Lower lobe of right lung (tissue), 2 donors: ENCODE data around the gene SMC6. TPM values are rescaled to one million over a fixed set of nuclear protein-coding genes. Genes with fewer than 3 reads are reported as not detected.

ENCODE experiments used
- ATAC-seq, 2 donors: fragments of 200-7000 bp; cut with Tn5 transposase; one replicate each; pipeline ENCODE4 v1.9.1; 2020 to 2022; ENCODE audit warnings: mild to moderate bottlenecking in 2 of 2, moderate library complexity in 2 of 2
- DNase-seq: peaks from one replicate; pipeline ENCODE4 v3.0.0-alpha.2; 2020
- H3K27ac ChIP-seq: fragments of 200-600 bp; one replicate; pipeline ENCODE4 v1.8.0; 2022
- H3K27me3 ChIP-seq: fragments of 200-600 bp; one replicate; pipeline ENCODE4 v1.8.0; 2022; ENCODE audit warnings: low read depth
- H3K36me3 ChIP-seq: fragments of 200-600 bp; one replicate; pipeline ENCODE4 v1.8.0; 2022; ENCODE audit warnings: mild to moderate bottlenecking
- H3K4me1 ChIP-seq: fragments of 200-600 bp; one replicate; pipeline ENCODE4 v1.8.0; 2022
- H3K4me3 ChIP-seq: fragments of 200-600 bp; one replicate; pipeline ENCODE4 v1.8.0; 2022; ENCODE audit warnings: mild to moderate bottlenecking
- H3K9me3 ChIP-seq: fragments of 200-600 bp; one replicate; pipeline ENCODE4 v1.8.0; 2022
- intact Hi-C: fragments of 100-400 bp; cut with DNase I; formaldehyde crosslinking; loops from one replicate; pipeline ENCODE4 v1.11.0; 2022
- long read RNA-seq: library from polyadenylated mRNA; unstranded; transcript quantifications from one replicate; pipeline ENCODE4 v2.0.0, GENCODE V29; 2021
- total RNA-seq: library from RNA; stranded (reverse); fragmentation: NEBNext Ultra II Directional; extraction: Animal tissue kit (Norgen Biotek cat#: 25700); gene quantifications from one replicate; pipeline ENCODE4 v1.2.1, GENCODE V29; 2021
- TF ChIP-seq, protein P1 (sequence below): fragments of 200-600 bp; IDR thresholded peaks from one replicate; pipeline ENCODE4 v1.8.0; 2022; ENCODE audit warnings: antibody characterized with exemption, mild to moderate bottlenecking
- donor health status: DM: no; HTN: yes; CAD: no; lungs with severe emphysema.

The SMC6 gene
- 15.0 TPM for total RNA-seq
- long read RNA-seq, full-length matches to known transcripts, result 12 of 36 reads
- long read RNA-seq, partial matches to known transcripts, result 13 of 36 reads
- long read RNA-seq, other reads (novel, unspliced or antisense), result 11 of 36 reads

GRCh38 chr2:17753803-17754663, at the start of gene SMC6, which contains the start of gene GEN1:
Gene SMC6 (minus strand): TSS chr2:17753810. CDS start chr2:17745946, 7,864 bp downstream.
Gene GEN1 (plus strand): TSS chr2:17754138. CDS start chr2:17759944, 5,806 bp downstream.
- Histone ChIP-seq H3K27me3 (no peaks in the 10 kb centered on the region), H3K9me3 (no peaks in the 10 kb centered on the region), H3K4me1 (peaks cover 20% of the 10 kb centered on the region), H3K36me3 (no peaks in the 10 kb centered on the region), H3K27ac (peak within 1 kb of the TSS; percentile 97), H3K4me3 (peak within 1 kb of the TSS; percentile 91)
- peak; percentile 93 for DNase-seq
- TF ChIP-seq, protein P1, sequence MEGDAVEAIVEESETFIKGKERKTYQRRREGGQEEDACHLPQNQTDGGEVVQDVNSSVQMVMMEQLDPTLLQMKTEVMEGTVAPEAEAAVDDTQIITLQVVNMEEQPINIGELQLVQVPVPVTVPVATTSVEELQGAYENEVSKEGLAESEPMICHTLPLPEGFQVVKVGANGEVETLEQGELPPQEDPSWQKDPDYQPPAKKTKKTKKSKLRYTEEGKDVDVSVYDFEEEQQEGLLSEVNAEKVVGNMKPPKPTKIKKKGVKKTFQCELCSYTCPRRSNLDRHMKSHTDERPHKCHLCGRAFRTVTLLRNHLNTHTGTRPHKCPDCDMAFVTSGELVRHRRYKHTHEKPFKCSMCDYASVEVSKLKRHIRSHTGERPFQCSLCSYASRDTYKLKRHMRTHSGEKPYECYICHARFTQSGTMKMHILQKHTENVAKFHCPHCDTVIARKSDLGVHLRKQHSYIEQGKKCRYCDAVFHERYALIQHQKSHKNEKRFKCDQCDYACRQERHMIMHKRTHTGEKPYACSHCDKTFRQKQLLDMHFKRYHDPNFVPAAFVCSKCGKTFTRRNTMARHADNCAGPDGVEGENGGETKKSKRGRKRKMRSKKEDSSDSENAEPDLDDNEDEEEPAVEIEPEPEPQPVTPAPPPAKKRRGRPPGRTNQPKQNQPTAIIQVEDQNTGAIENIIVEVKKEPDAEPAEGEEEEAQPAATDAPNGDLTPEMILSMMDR, result no peak
- intact Hi-C loops, result no loop called here
- ATAC-seq, result peak; percentile 98 to 99

GRCh38 chr2:17800693-17801458, 47.3 kb upstream of the SMC6 start:
- Histone ChIP-seq H3K36me3 (no peaks in the 10 kb centered on the region), H3K9me3 (no peaks in the 10 kb centered on the region), H3K4me3 (no peak overlapping the region), H3K4me1 (peaks cover 4% of the 10 kb centered on the region), H3K27me3 (no peaks in the 10 kb centered on the region), H3K27ac (no peak overlapping the region)
- intact Hi-C loops, result no loop called here
- ATAC-seq (no peak), DNase-seq (no peak)
- TF ChIP-seq, protein P1, result no peak

GRCh38 chr2:17800219-17800618, 46.6 kb upstream of the SMC6 start:
- DNase-seq, result no peak
- intact Hi-C loops, result no loop called here
- ATAC-seq, result no peak

DNA sequence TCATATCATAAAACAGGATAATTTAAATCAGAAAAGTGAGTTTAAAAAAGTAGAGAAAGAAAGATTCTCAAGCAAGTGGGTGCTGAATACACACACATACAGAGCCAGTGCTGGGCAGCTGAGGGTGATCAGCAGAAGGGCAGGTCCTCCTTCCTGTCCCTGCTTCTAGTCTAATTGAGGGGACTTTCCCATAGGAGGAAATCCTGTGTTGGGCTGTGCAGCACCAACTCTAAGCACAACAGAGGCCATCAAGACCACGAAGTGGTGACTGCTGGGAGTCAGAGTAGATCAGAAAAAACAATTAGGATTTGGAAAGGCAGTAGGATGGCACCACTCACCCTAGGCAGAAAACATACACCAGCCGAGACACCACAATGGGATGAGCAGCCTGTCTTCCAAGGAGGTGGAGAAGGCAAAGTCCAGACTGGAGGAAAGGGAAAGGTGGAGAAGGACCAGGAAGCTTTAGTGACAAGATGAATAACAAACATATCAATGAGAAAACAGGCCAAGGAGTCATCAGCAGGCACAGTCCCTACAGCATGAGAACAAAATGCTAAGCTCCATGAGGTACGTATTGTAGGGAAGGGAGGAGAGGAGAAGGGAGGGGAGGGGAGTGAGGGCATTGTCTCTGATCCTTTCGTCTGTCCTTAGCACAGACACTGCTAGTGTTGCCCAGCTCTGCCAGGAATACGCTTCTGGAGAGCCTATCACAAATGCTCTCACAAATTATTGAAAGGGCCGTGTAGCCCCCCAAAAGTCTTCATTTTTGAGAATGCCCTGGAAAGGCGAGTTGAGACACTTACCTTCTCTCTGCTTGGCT, 45.9 kb upstream of the SMC6 start:
- DNase-seq, result no peak
- Histone ChIP-seq H3K27ac (no peak overlapping the region), H3K4me3 (no peak overlapping the region), H3K27me3 (no peaks in the 10 kb centered on the region), H3K36me3 (no peaks in the 10 kb centered on the region), H3K4me1 (peaks cover 4% of the 10 kb centered on the region), H3K9me3 (no peaks in the 10 kb centered on the region)
- no peak for ATAC-seq
- TF ChIP-seq, protein P1, result no peak
- intact Hi-C loops, result no loop called here

More at GRCh38 chr2:17800219-17800618, 46.6 kb upstream of the SMC6 start:
- no peak overlapping the region for H3K4me3 ChIP-seq
- peaks cover 4% of the 10 kb centered on the region for H3K4me1 ChIP-seq
- no peaks in the 10 kb centered on the region for H3K36me3 ChIP-seq
- H3K27me3 ChIP-seq, result no peaks in the 10 kb centered on the region
- H3K9me3 ChIP-seq, result no peaks in the 10 kb centered on the region
- TF ChIP-seq, protein P1, result no peak
- no peak overlapping the region for H3K27ac ChIP-seq

GRCh38 chr2:17798338-17798737, 44.7 kb upstream of the SMC6 start:
- Histone ChIP-seq H3K9me3 (no peaks in the 10 kb centered on the region), H3K36me3 (no peaks in the 10 kb centered on the region), H3K4me1 (no peaks in the 10 kb centered on the region), H3K4me3 (no peak overlapping the region), H3K27ac (no peak overlapping the region), H3K27me3 (no peaks in the 10 kb centered on the region)
- TF ChIP-seq, protein P1, result no peak
- no peak for DNase-seq
- no peak for ATAC-seq
- intact Hi-C loops, result no loop called here
